ENCODE results near the gene SRPK1. TPM values are rescaled to one million over a fixed set of nuclear protein-coding genes. Genes with fewer than 3 reads are reported as not detected.

Gene SRPK1
- total RNA-seq, 2 experiments from 2014 or later, result 117 to 133 TPM

GRCh38 chr6:35925961-35926360 lies 5.1 kb upstream of the SRPK1 start:
- ChIA-PET POLR2A (interaction anchor here (1.2 to 1.3 kb wide), 3 partner anchors 15 to 102 kb away, joined by 3 to 4 read pairs (median 3); partner anchors contain the start of gene MAPK14), CTCF (interaction anchor here (1.0 kb wide), 1 partner anchor 169 kb away, joined by 4 read pairs; no protein-coding TSS in a partner anchor)
- intact Hi-C loops (cut with micrococcal nuclease), result no loop called here

DNA sequence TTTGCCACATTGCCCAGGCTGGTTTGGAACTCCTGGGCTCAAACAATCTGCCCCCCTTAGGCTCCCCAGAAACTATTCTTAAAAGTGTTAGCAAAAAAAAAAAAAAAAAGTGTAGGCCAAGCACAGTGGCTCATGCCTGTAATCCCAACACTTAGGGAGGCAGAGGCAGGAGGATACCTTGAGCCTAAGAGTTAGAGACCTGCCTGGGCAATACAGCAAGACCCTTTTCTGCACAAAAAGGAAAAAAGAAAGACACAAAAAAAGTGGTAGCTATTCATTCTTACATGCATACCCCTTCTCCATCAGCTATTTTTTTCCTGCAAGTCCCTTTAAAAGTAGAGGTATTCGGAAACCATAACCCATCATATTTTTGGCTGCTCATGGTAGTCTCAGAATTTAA lies 3.2 kb upstream of the SRPK1 start:
- peaks cover 20% of the 10 kb centered on the region for H3K4me1 Mint-ChIP-seq (ENCODE audit: low read depth)
- DNase-seq, result no peak
- ChIA-PET CTCF (no interaction called here), POLR2A (no interaction called here)
- H3K4me3 Mint-ChIP-seq, result no peak overlapping the region
- TF ChIP-seq CTCF (IDR thresholded peaks at IDR 0.05), result no peak
- no peaks in the 10 kb centered on the region for H3K27me3 Mint-ChIP-seq
- H3K27ac Mint-ChIP-seq, result no peak overlapping the region
- peaks cover 10% of the 10 kb centered on the region for H3K36me3 Mint-ChIP-seq (ENCODE audit: low read depth)
- no peaks in the 10 kb centered on the region for H3K9me3 Mint-ChIP-seq
- no peak for ATAC-seq
- intact Hi-C loops (cut with micrococcal nuclease), result no loop called here

More at GRCh38 chr6:35925961-35926360, 5.1 kb upstream of the SRPK1 start:
- no peak for ATAC-seq
- H3K27me3 Mint-ChIP-seq, result no peaks in the 10 kb centered on the region
- no peak for DNase-seq
- TF ChIP-seq CTCF (IDR thresholded peaks at IDR 0.05), result no peak
- peaks cover 1% of the 10 kb centered on the region for H3K36me3 Mint-ChIP-seq (ENCODE audit: low read depth)
- no peaks in the 10 kb centered on the region for H3K9me3 Mint-ChIP-seq
- H3K4me3 Mint-ChIP-seq, result no peak overlapping the region
- H3K27ac Mint-ChIP-seq, result no peak overlapping the region
- peaks cover 19% of the 10 kb centered on the region for H3K4me1 Mint-ChIP-seq (ENCODE audit: low read depth)

- H3K9me3 Mint-ChIP-seq, result no peaks in the 10 kb centered on the region
- peak overlapping the region; percentile 91 for H3K4me3 Mint-ChIP-seq
- DNase-seq, result no peak
- peaks cover 36% of the 10 kb centered on the region for H3K4me1 Mint-ChIP-seq (ENCODE audit: low read depth)
- no peak for TF ChIP-seq CTCF (IDR thresholded peaks at IDR 0.05)
- no peak for ATAC-seq
- no peak overlapping the region for H3K27ac Mint-ChIP-seq
- ChIA-PET CTCF (interaction anchor here (1.2 to 1.5 kb wide), 3 partner anchors 11 to 106 kb away, joined by 3 read pairs; partner anchors contain the start of gene MAPK14), POLR2A (interaction anchor here (0.9 to 2.3 kb wide), 4 partner anchors 12 to 106 kb away, joined by 3 to 9 read pairs (median 4); no protein-coding TSS in a partner anchor)
- no peaks in the 10 kb centered on the region for H3K27me3 Mint-ChIP-seq
- intact Hi-C loops (cut with micrococcal nuclease), result no loop called here
- peaks cover 23% of the 10 kb centered on the region for H3K36me3 Mint-ChIP-seq (ENCODE audit: low read depth)
Measured at GRCh38 chr6:35922139-35922554, 1.2 kb upstream of the SRPK1 start.

DNA sequence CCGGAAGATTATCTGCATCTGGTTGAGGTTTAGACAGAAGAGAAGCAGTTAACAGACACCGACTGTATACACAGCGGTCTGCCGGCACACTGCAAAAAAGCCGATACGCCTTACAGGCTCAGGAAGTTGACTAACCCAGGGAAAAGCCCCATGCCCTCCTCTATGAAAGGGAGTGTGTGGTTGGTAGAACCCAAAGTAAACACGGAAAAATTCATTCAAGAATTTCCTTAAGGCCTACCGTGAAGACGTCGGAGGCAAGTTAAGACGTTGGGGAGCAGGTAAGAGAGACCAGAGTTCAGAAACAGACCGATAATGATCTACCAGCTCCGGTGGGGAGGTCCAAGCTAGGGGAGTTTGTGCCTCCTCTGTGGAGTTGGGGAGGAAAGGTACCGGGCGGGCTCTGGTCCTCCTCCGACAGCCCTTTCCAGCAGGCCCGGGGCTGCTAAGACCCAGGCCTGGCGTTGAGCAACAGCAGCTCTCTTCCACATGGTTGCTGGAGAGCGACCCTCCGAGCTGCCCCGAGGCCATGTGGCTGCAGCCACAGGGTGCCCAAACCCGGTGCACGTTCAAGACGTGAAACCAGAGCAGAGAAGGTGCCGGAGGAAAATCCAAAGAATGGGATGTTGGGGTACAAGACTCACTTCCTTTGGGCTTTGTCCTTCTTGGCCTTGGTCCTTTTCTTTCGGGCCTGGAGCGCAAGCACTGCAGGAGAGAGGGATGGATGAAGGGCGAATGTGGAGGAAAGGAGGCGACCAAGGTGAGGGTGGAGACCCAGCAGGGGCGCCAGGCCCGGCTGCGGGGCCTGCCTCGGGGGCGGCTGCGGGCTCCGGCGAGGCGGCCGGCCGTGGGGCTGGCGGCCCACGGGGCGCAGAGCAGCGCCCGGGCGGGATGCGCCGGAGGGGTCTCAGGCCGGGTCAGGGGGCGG lies 809 bp downstream of the SRPK1 start:
- intact Hi-C loops (cut with micrococcal nuclease), result no loop called here
- peak overlapping the region; percentile 97 for H3K27ac Mint-ChIP-seq
- peaks cover 31% of the 10 kb centered on the region for H3K36me3 Mint-ChIP-seq (ENCODE audit: low read depth)
- peak; percentile 69 for ATAC-seq
- peak overlapping the region; percentile 92 for H3K4me3 Mint-ChIP-seq
- ChIA-PET POLR2A (interaction anchor here (1.0 to 2.0 kb wide), 4 partner anchors 8 to 175 kb away, joined by 3 to 10 read pairs (median 6); partner anchors contain the start of gene MAPK14), CTCF (interaction anchor here (1.3 kb wide), 1 partner anchor 174 kb away, joined by 6 read pairs; no protein-coding TSS in a partner anchor)
- H3K27me3 Mint-ChIP-seq, result no peaks in the 10 kb centered on the region
- DNase-seq, result peak; percentile 65
- no peak for TF ChIP-seq CTCF (IDR thresholded peaks at IDR 0.05)
- no peaks in the 10 kb centered on the region for H3K9me3 Mint-ChIP-seq
- H3K4me1 Mint-ChIP-seq (ENCODE audit: low read depth), result peaks cover 40% of the 10 kb centered on the region

All from activated CD8-positive, alpha-beta T cell treated with anti-CD3 and anti-CD28 coated beads for 36 hours (primary cell).